HG03280 (cell line): ENCODE data around the gene GPR176.
"Not testable (repeated sequence)": the region's sequence is repeated elsewhere in the genome, so short reads cannot be mapped to it uniquely, and the experiment has no call there.

ENCODE experiments used
- ATAC-seq: cut with Tn5 transposase; IDR thresholded peaks from one replicate; pipeline ENCODE4 v1.9.1; 2021; ENCODE audit warnings: mild to moderate bottlenecking, moderate library complexity; ENCODE audit not compliant: unreplicated experiment

The GPR176 gene

GRCh38 chr15:39893051-39893450 is 27.0 kb downstream of the GPR176 start:
- not testable (repeated sequence) for ATAC-seq

GRCh38 chr15:39892418-39892817 is 27.6 kb downstream of the GPR176 start:
- ATAC-seq, result no peak

- no peak for ATAC-seq
Measured at GRCh38 chr15:39890621-39891020, 29.4 kb downstream of the GPR176 start.

DNA sequence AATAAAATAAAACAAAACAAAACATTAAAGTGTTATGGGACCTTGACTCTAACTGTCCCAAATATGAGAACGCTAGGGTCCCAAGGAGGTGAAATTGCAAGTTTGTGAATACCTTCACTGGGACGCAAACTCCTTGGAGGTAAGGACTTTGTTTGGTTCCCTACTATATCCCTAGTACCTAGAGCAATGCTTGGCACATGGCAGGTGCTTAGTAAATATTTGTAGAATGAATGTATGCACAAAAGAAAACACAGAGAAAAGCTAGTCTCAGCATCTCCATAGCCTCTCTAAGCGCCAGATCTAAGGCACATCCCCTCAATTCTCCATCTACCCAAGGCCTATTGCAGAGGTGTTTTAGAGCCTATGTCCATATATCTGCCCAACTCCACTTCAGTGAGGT is 30.5 kb downstream of the GPR176 start:
- no peak for ATAC-seq

GRCh38 chr15:39888809-39889208 is 31.3 kb downstream of the GPR176 start:
- no peak for ATAC-seq

GRCh38 chr15:39888243-39888642 is 31.8 kb downstream of the GPR176 start:
- no peak for ATAC-seq

DNA sequence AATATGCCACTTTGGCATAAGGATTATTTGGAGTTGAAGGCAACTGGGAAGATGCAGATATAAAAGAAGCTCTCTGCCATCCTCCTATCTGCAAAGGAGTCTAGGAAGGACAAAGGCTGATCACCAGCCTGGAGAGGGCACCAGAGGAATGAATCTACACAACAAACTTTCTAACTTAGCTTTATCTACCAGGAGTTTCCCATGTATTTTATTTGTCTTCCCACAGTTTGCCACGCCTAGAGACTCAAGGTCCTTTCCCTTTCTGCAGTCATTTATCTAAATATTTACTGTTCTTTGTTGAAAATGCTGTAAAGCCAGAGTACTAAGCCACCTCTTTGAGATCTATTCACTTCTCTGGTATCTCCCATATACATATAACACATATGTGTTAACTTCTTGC is 32.2 kb downstream of the GPR176 start:
- ATAC-seq, result no peak

- ATAC-seq, result no peak
Measured at GRCh38 chr15:39887211-39887610, 32.9 kb downstream of the GPR176 start.

DNA sequence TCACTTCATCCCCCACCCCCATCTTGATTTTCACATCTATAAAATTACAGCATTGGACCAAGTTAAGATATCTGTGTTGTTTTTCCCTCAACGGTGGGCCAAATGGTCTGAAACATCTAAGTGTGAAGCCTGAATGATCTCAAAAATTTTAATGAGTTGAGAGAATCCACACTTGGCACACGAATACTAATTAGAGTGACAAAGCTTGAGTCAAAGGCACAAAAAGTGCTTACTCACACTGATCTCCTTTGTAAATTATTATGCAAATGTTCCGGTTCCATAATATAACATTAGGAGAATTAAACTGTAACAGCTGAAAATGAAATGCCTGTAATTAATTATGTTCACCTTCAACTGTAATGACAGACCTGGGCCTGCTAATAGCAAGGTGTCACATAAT is 33.6 kb downstream of the GPR176 start:
- ATAC-seq, result no peak

- no peak for ATAC-seq
Measured at GRCh38 chr15:39885099-39885777, 34.8 kb downstream of the GPR176 start.

GRCh38 chr15:39884351-39884750 is 35.7 kb downstream of the GPR176 start:
- ATAC-seq, result no peak

GRCh38 chr15:39882602-39883001 is 37.5 kb downstream of the GPR176 start:
- no peak for ATAC-seq

- no peak for ATAC-seq
Measured at GRCh38 chr15:39881790-39882189, 38.3 kb downstream of the GPR176 start.

DNA sequence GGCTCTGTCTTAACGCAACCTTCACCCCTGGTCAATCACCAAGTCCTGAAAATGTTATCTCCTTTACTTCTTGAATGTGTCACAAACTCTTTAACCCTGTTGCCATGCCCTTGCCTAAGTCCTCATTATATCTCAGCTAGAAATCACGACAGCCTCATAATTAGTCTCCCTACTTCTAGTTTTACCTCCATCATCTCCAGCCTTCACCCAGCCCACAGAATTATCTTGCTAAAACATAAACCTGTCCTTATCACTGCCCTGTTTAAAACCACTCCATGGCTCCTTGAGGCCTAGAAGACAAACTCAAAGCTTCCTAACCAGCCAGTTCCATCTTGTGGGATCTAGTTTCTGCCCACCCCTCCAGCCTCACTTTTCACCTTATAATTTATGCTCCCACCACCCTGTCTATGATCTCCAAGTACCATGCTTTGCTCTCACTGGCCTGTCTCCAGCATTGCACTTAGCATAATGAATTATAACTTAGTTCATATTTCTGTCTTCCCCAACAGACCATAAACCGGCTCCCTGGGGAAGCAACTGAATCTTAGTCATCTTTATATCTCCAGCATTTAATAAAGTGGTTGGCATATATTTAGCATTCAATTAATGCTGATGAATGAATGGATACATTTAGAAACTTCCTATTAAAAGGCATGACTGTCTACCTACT is 39.2 kb downstream of the GPR176 start:
- ATAC-seq, result no peak

GRCh38 chr15:39878406-39878785 is 41.7 kb downstream of the GPR176 start:
- no peak for ATAC-seq

GRCh38 chr15:39874890-39875549 is 45.0 kb downstream of the GPR176 start:
- ATAC-seq, result no peak

DNA sequence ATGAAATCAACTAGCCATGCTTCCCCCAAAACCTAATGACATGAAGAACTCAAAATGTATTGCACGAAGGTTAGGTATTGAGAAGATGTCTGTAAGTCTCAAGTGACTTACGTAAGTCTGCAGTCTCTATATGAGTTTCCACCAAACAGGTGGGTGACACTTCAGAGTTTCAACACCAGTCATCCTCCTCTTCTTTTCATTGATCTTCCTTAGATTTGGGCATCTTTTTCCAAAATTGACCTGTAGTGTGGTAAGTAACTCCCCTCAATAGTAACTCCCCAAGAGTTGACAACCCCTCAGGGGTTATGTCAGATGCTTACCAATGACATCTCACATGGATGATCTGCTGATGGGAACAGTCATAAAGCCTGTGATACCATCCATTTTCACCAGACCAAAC is 46.1 kb downstream of the GPR176 start:
- ATAC-seq, result no peak

DNA sequence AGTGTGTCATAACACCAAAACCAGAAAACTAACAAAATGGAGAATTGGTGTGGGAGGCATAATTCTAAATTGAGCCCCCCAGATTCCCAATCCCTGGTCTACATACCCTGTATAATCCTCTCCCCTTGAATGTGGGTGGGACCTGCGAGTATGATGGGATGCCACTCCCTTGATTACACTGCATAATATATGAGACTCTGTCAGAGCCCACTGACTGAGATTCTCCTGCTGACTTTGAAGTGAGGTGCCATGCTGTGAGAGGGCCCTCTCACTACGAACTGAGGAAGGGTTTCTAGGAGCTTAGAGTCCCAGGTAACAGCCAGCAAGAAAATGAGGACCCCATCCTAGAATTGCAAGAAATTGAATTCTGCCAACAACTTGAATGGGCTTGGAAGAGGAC is 49.5 kb downstream of the GPR176 start:
- no peak for ATAC-seq

DNA sequence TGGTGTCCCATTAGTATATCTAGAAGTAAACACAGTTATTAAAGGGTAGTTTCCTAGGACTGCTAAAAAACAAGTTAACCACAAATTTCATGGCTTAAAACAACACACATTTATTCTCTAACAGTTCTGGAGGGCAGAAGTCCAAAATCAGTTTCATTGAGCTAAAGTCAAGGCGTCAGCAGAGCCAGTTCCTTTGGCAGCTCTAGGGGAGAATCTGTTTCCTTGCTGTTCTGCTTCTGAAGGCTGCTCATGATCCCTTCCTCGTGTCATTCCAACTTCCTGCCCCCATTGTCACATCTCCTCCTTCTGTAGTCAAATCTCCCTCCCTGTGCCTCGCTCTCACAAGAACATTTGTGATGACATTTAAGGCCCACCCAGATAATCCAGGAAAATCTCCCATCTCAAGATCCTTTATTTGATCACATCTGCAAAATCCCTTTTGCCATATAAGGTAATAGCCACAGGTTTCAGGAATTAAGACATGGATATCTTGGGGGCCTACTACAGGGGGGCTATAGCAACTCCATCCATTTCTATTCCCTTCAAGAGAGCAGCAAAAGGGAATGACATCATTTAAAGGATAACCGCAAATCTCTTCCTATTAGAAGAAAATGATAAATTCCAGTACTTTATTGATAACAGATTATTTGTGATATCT is 50.1 kb downstream of the GPR176 start:
- ATAC-seq, result no peak

- ATAC-seq, result no peak
Measured at GRCh38 chr15:39869254-39869653, 50.8 kb downstream of the GPR176 start.

DNA sequence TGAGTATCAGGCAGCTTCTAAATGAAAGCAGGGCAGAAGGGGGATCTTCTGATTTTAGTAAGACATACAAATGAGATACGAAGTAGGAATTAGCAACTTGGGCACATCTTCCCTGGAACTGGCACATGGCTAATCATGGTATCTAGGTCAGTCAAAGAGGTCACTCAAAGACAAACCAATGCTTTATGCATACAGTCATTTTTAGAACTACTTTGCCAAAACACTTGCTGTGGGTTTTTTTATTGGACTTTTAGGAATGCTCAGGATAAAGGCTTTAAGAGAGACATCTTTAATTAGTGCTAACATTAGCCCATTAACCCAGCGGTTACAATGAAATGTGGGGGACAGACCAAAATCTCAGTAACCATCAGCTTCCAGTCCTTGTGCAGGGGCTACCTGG is 51.7 kb downstream of the GPR176 start:
- no peak for ATAC-seq

- ATAC-seq, result no peak
Measured at GRCh38 chr15:39864116-39864515, 56.0 kb downstream of the GPR176 start.
